IMR-90 (cell line): ENCODE data around the gene LAMTOR3. TPM values are rescaled to one million over a fixed set of nuclear protein-coding genes. Genes with fewer than 3 reads are reported as not detected.

Experiments
- ATAC-seq: fragments of 200-7000 bp; cut with Tn5 transposase; 2 replicates; pipeline ENCODE4 v1.9.1; 2020; ENCODE audit warnings: low read depth, mild to moderate bottlenecking, moderate library complexity
- BruUV-seq: library from RNA; stranded (reverse); fragments of 400-500 nt; replicated peaks from 2 replicates; lab custom pipeline; 2021; lab: Mats Ljungman, UMichigan
- CTCF ChIA-PET: fragments of 300-600 bp; formaldehyde crosslinking; extraction: SDS; loops from one replicate; lab custom pipeline; 2021; ENCODE audit warnings: antibody characterized with exemption; lab: Yijun Ruan, JAX
- POLR2A ChIA-PET: fragments of 300-600 bp; sonication (Branson Sonifier 250); formaldehyde crosslinking; loops from one replicate; lab custom pipeline; 2022; ENCODE audit warnings: antibody characterized with exemption; ENCODE audit not compliant: unreplicated experiment; lab: Charles Lee
- DNase-seq: peaks from one replicate; pipeline ENCODE4 v3.0.0; 2013
- H2AFZ ChIP-seq: replicated peaks from 2 replicates; pipeline ENCODE3; 2013; ENCODE audit warnings: low read length, mild to moderate bottlenecking; ENCODE audit not compliant: poor library complexity
- H2AK5ac ChIP-seq: 2 replicates; pipeline ENCODE4 v1.6.1; 2013; ENCODE audit warnings: low read depth, low read length, inconsistent platforms
- H2AK9ac ChIP-seq: replicated peaks from 2 replicates; pipeline ENCODE3; 2013; ENCODE audit warnings: mild to moderate bottlenecking, low read depth, low read length, moderate library complexity; ENCODE audit not compliant: poor library complexity
- H2BK120ac ChIP-seq: 2 replicates; pipeline ENCODE4 v1.6.1; 2013; ENCODE audit warnings: low read depth, low read length, inconsistent platforms
- H2BK15ac ChIP-seq: 3 replicates; pipeline ENCODE4 v1.6.1; 2013; ENCODE audit warnings: low read depth, low read length, inconsistent platforms
- H2BK20ac ChIP-seq: 2 replicates; pipeline ENCODE4 v1.6.1; 2013; ENCODE audit warnings: low read depth, mild to moderate bottlenecking, inconsistent platforms, low read length, moderate library complexity
- H2BK5ac ChIP-seq: 2 replicates; pipeline ENCODE4 v1.6.1; 2013; ENCODE audit warnings: mild to moderate bottlenecking, low read depth, low read length, inconsistent platforms; ENCODE audit not compliant: poor library complexity, severe bottlenecking
- H3K14ac ChIP-seq: replicated peaks from 2 replicates; pipeline ENCODE4 v1.6.1; 2013; ENCODE audit warnings: low read depth, low read length, inconsistent platforms
- H3K18ac ChIP-seq: 2 replicates; pipeline ENCODE4 v1.6.1; 2013; ENCODE audit warnings: low read depth, low read length, control low read depth
- H3K23ac ChIP-seq: 2 replicates; pipeline ENCODE4 v1.6.1; 2013; ENCODE audit warnings: low read depth, low read length, inconsistent platforms
- H3K27ac ChIP-seq: 2 replicates; pipeline ENCODE4 v1.5.1; 2013; ENCODE audit warnings: mild to moderate bottlenecking, control low read depth, low read length; ENCODE audit not compliant: insufficient read depth
- H3K27me3 ChIP-seq: 2 replicates; pipeline ENCODE4 v1.6.1; 2013; ENCODE audit warnings: low read length; ENCODE audit not compliant: control insufficient read depth, insufficient read depth
- H3K36me3 ChIP-seq: 2 replicates; pipeline ENCODE4 v1.6.1; 2013; ENCODE audit warnings: low read length, mixed read lengths; ENCODE audit not compliant: control insufficient read depth, insufficient read depth
- H3K4ac ChIP-seq: 2 replicates; pipeline ENCODE4 v1.6.1; 2013; ENCODE audit warnings: low read depth, low read length, inconsistent platforms
- H3K4me1 ChIP-seq: 2 replicates; pipeline ENCODE4 v1.6.1; 2013; ENCODE audit warnings: low read length, mixed read lengths; ENCODE audit not compliant: control insufficient read depth, insufficient read depth
- H3K4me2 ChIP-seq: 2 replicates; pipeline ENCODE4 v1.6.1; 2013; ENCODE audit warnings: low read depth, mild to moderate bottlenecking, control low read depth, low read length, moderate library complexity
- H3K4me3 ChIP-seq: 2 replicates; pipeline ENCODE4 v1.5.1; 2013; ENCODE audit warnings: low read depth, mild to moderate bottlenecking, control low read depth, low read length, moderate library complexity; ENCODE audit not compliant: insufficient read depth
- H3K56ac ChIP-seq: 2 replicates; pipeline ENCODE4 v1.6.1; 2013; ENCODE audit warnings: low read length, inconsistent platforms; ENCODE audit not compliant: insufficient read depth; ENCODE audit errors: extremely low read depth
- H3K79me1 ChIP-seq, 2 experiments: 2 replicates each; pipeline ENCODE4 v1.6.1; 2013; ENCODE audit warnings: low read length in 2 of 2, inconsistent platforms in 1 of 2, low read depth in 1 of 2
- H3K9ac ChIP-seq: 2 replicates; pipeline ENCODE4 v1.6.1; 2013; ENCODE audit warnings: low read depth, low read length, control low read depth
- H3K9me1 ChIP-seq: 2 replicates; pipeline ENCODE4 v1.6.1; 2013; ENCODE audit warnings: low read length, inconsistent platforms; ENCODE audit not compliant: insufficient read depth
- H3K9me3 ChIP-seq: 2 replicates; pipeline ENCODE4 v1.6.1; 2013; ENCODE audit warnings: low read length; ENCODE audit not compliant: control insufficient read depth, insufficient read depth
- H4K20me1 ChIP-seq: 2 replicates; pipeline ENCODE4 v1.6.1; 2013; ENCODE audit warnings: low read length, inconsistent platforms; ENCODE audit not compliant: insufficient read depth
- H4K5ac ChIP-seq: 2 replicates; pipeline ENCODE4 v1.6.1; 2013; ENCODE audit warnings: mild to moderate bottlenecking, low read depth, low read length, control low read depth
- H4K8ac ChIP-seq, 2 experiments: 2 replicates each; pipeline ENCODE4 v1.6.1; 2013; ENCODE audit warnings: low read depth in 2 of 2, low read length in 2 of 2, control low read depth in 1 of 2, inconsistent platforms in 1 of 2
- H4K91ac ChIP-seq: 2 replicates; pipeline ENCODE4 v1.6.1; 2013; ENCODE audit warnings: low read depth, low read length, inconsistent platforms; ENCODE audit not compliant: insufficient read depth
- CEBPB ChIP-seq: IDR thresholded peaks from 2 replicates; pipeline ENCODE4 v1.6.1; 2012; ENCODE audit warnings: low read depth, low read length, improper control_type of control experiment
- FOS ChIP-seq: fragments of 150-350 bp; IDR thresholded peaks from 2 replicates; pipeline ENCODE4 v1.6.1; 2016; ENCODE audit warnings: low read depth, low read length
- NFE2L2 ChIP-seq: fragments of 150-350 bp; IDR thresholded peaks from 2 replicates; pipeline ENCODE4 v1.6.1; 2016; ENCODE audit warnings: low read depth, mild to moderate bottlenecking, low read length
- RAD21 ChIP-seq: IDR thresholded peaks from 2 replicates; pipeline ENCODE4 v1.6.1; 2012; ENCODE audit warnings: low read length, improper control_type of control experiment
- USF2 ChIP-seq: fragments of 150-350 bp; IDR thresholded peaks from 2 replicates; pipeline ENCODE4 v1.6.1; 2017; ENCODE audit warnings: mild to moderate bottlenecking, antibody characterized with exemption, low read length, low read depth
- WGBS, 2 experiments: methylation state at CpG; one replicate each; pipeline versions ENCODE4 v1.1.5 to v1.1.7; 2013; ENCODE audit warnings: missing lambda C conversion rate in 2 of 2; ENCODE audit not compliant: insufficient read length in 1 of 2; ENCODE audit errors: extremely low coverage in 2 of 2; 5-methylcytosine and 5-hydroxymethylcytosine counted together
- dilution Hi-C: fragments of 300-500 bp; cut with HindIII; formaldehyde crosslinking; loops from one replicate; pipeline ENCODE4 v1.14.3; 2018; ENCODE audit warnings: low sequenced_read_pairs; ENCODE audit not compliant: unreplicated experiment
- in situ Hi-C: fragments of 300-500 bp; cut with MboI; formaldehyde crosslinking; loops from 3 replicates; pipeline ENCODE4 v1.14.3; 2019; ENCODE audit warnings: low sequenced_read_pairs, inconsistent platforms, mixed read lengths
- intact Hi-C: fragments of 100-400 bp; cut with micrococcal nuclease; formaldehyde crosslinking; loops from 2 replicates; pipeline ENCODE4 v1.10.0; 2022
- polyA plus RNA-seq, 3 experiments: library from polyadenylated mRNA; depleted of rRNA; stranded (reverse); fragments of >200 nt; gene quantifications; 2 replicates each; pipeline ENCODE4 v1.2.3, GENCODE V29; 2012; ENCODE audit warnings: low replicate concordance in 1 of 3
- total RNA-seq: library from RNA; depleted of rRNA; stranded (reverse); fragments of >200 nt; gene quantifications from 2 replicates; pipeline ENCODE4 v1.2.3, GENCODE V29; 2012

LAMTOR3 gene
- total and polyA plus RNA-seq, 2 of the 4 experiments (the other 2 are of a cell fraction), result 28.6 to 35.7 TPM

GRCh38 chr4:99846891-99847290, 47.3 kb downstream of the LAMTOR3 start:
- CTCF ChIA-PET, result no interaction called here
- in situ Hi-C loops (no loop called here), intact Hi-C loops (no loop called here)

More at GRCh38 chr4:99846891-99847290, 47.3 kb downstream of the LAMTOR3 start:
- BruUV-seq, result no TSS peak
- Histone ChIP-seq H4K8ac (no peak overlapping the region), H3K79me1 (no peaks in the 10 kb centered on the region), H3K4me3 (no peak overlapping the region), H3K56ac (no peak overlapping the region), H3K27me3 (peaks cover 2% of the 10 kb centered on the region; the same call in 1 of the 2 replicates), H4K20me1 (no peaks in the 10 kb centered on the region), H2BK15ac (no peak overlapping the region), H4K5ac (no peak overlapping the region), H3K4me2 (no peak overlapping the region), H2AK5ac (no peak overlapping the region), H2AFZ (no peak overlapping the region), H2BK5ac (no peak overlapping the region), H2BK20ac (no peak overlapping the region), H3K9ac (no peak overlapping the region), H3K9me1 (no peaks in the 10 kb centered on the region), H3K18ac (no peak overlapping the region), H2BK120ac (no peak overlapping the region), H3K4me1 (no peaks in the 10 kb centered on the region), H3K9me3 (no peaks in the 10 kb centered on the region), H4K91ac (no peak overlapping the region), H3K23ac (no peak overlapping the region), H3K36me3 (no peaks in the 10 kb centered on the region), H3K27ac (no peak overlapping the region), H3K14ac (no peak overlapping the region), H2AK9ac (no peak overlapping the region), H3K4ac (no peak overlapping the region)
- TF ChIP-seq RAD21 (no peak), USF2 (no peak), NFE2L2 (no peak), CEBPB (no peak), FOS (no peak)
- DNase-seq (no peak), ATAC-seq (no peak)
- WGBS, 2 experiments, result no CpG with 5 or more reads among the region's 1 CpG
- POLR2A ChIA-PET, result no interaction called here
- dilution Hi-C loops, result no loop called here
